GM23338 (cell line): ENCODE data around the gene ARHGEF17. TPM values are rescaled to one million over a fixed set of nuclear protein-coding genes. Genes with fewer than 3 reads are reported as not detected.

ENCODE experiments used
- ATAC-seq: fragments of 200-7000 bp; cut with Tn5 transposase; 3 replicates; pipeline ENCODE4 v1.9.1; 2020
- DNase-seq: peaks from one replicate; pipeline ENCODE4 v3.0.0-alpha.2; 2015; ENCODE audit warnings: low spot score
- H2AFZ ChIP-seq: fragments of 200-600 bp; sonication (generic); 2 replicates; pipeline ENCODE4 v1.8.0; 2016; ENCODE audit warnings: antibody characterized with exemption, mild to moderate bottlenecking, moderate library complexity
- H3F3A ChIP-seq: fragments of 200-600 bp; sonication (generic); replicated peaks from 2 replicates; pipeline ENCODE4 v1.8.0; 2017; ENCODE audit warnings: antibody characterized with exemption, mixed run types, low read depth
- H3K27ac ChIP-seq: fragments of 200-600 bp; sonication (generic); 2 replicates; pipeline ENCODE4 v1.6.1; 2016; ENCODE audit warnings: low read depth
- H3K27me3 ChIP-seq: fragments of 200-600 bp; sonication (generic); 2 replicates; pipeline ENCODE4 v1.8.0; 2016; ENCODE audit warnings: mild to moderate bottlenecking, mixed run types, moderate library complexity; ENCODE audit not compliant: insufficient read depth
- H3K36me3 ChIP-seq: fragments of 200-600 bp; sonication (generic); 2 replicates; pipeline ENCODE4 v1.8.0; 2016; ENCODE audit warnings: mild to moderate bottlenecking; ENCODE audit not compliant: insufficient read depth
- H3K4me1 ChIP-seq: fragments of 200-600 bp; sonication (generic); 2 replicates; pipeline ENCODE4 v1.8.0; 2016; ENCODE audit warnings: mild to moderate bottlenecking, moderate library complexity; ENCODE audit not compliant: insufficient read depth
- H3K4me2 ChIP-seq: fragments of 200-600 bp; sonication (generic); 2 replicates; pipeline ENCODE4 v1.7.1; 2017; ENCODE audit warnings: mixed run types
- H3K4me3 ChIP-seq: fragments of 200-600 bp; sonication (generic); 2 replicates; pipeline ENCODE4 v1.6.1; 2016; ENCODE audit warnings: mixed run types
- H3K79me2 ChIP-seq: fragments of 200-600 bp; sonication (generic); replicated peaks from 2 replicates; pipeline ENCODE4 v1.8.0; 2017; ENCODE audit warnings: mild to moderate bottlenecking; ENCODE audit not compliant: insufficient read depth
- H3K9me2 ChIP-seq: fragments of 200-600 bp; sonication (generic); 2 replicates; pipeline ENCODE4 v1.8.0; 2017; ENCODE audit not compliant: insufficient read depth
- H4K20me1 ChIP-seq: fragments of 200-600 bp; sonication (generic); replicated peaks from 2 replicates; pipeline ENCODE4 v1.8.0; 2017; ENCODE audit warnings: mild to moderate bottlenecking; ENCODE audit not compliant: insufficient read depth
- H3K27ac Mint-ChIP-seq: 2 replicates; pipeline ENCODE4 v1.8.0; 2020; ENCODE audit warnings: inconsistent platforms, mild to moderate bottlenecking, moderate library complexity, mixed read lengths
- H3K27me3 Mint-ChIP-seq: 3 replicates; pipeline ENCODE4 v1.8.0; 2022; ENCODE audit warnings: low read depth, mild to moderate bottlenecking, moderate library complexity, mixed read lengths, inconsistent platforms; ENCODE audit not compliant: insufficient read depth, poor library complexity
- H3K36me3 Mint-ChIP-seq: 3 replicates; pipeline ENCODE4 v1.8.0; 2021; ENCODE audit warnings: low read depth, mild to moderate bottlenecking, inconsistent platforms, moderate library complexity, mixed read lengths
- H3K4me1 Mint-ChIP-seq: 3 replicates; pipeline ENCODE4 v1.8.0; 2020; ENCODE audit warnings: mild to moderate bottlenecking, inconsistent platforms, mixed read lengths
- H3K4me3 Mint-ChIP-seq: 3 replicates; pipeline ENCODE4 v1.8.0; 2021; ENCODE audit warnings: moderate library complexity, mild to moderate bottlenecking, inconsistent platforms, mixed read lengths
- H3K9me3 Mint-ChIP-seq: 3 replicates; pipeline ENCODE4 v1.8.0; 2020; ENCODE audit warnings: moderate library complexity, mild to moderate bottlenecking, inconsistent platforms, mixed read lengths
- CREB1 ChIP-seq: fragments of 250-450 bp; sonication (Bioruptor Pico); IDR thresholded peaks from 2 replicates; pipeline ENCODE4 v1.5.0; 2020; ENCODE audit warnings: low read depth, mild to moderate bottlenecking, moderate library complexity
- EZH2 ChIP-seq: fragments of 200-600 bp; sonication (generic); IDR thresholded peaks from one replicate; pipeline ENCODE4 v1.8.0; 2017; ENCODE audit warnings: antibody characterized with exemption, mild to moderate bottlenecking, low read depth; ENCODE audit not compliant: unreplicated experiment
- EZH2phosphoT487 ChIP-seq: fragments of 200-600 bp; sonication (generic); IDR thresholded peaks from one replicate; pipeline ENCODE4 v1.8.1; 2018; ENCODE audit warnings: antibody characterized with exemption; ENCODE audit not compliant: unreplicated experiment
- JUNB ChIP-seq: IDR thresholded peaks from one replicate; pipeline ENCODE4 v1.6.1; 2016; ENCODE audit warnings: antibody characterized with exemption; ENCODE audit not compliant: unreplicated experiment
- NANOG ChIP-seq: IDR thresholded peaks from 2 replicates; pipeline ENCODE4 v1.6.1; 2016; ENCODE audit warnings: antibody characterized with exemption, borderline replicate concordance
- POLR2AphosphoS5 ChIP-seq: IDR thresholded peaks from 2 replicates; pipeline ENCODE4 v1.6.1; 2016; ENCODE audit warnings: antibody characterized with exemption, low read depth
- REST ChIP-seq: IDR thresholded peaks from one replicate; pipeline ENCODE4 v1.6.1; 2018; ENCODE audit warnings: antibody characterized with exemption; ENCODE audit not compliant: unreplicated experiment
- STAT1 ChIP-seq: IDR thresholded peaks from one replicate; pipeline ENCODE4 v1.6.1; 2016; ENCODE audit warnings: antibody characterized with exemption; ENCODE audit not compliant: unreplicated experiment
- ZNF114 ChIP-seq: fragments of 250-450 bp; sonication (Bioruptor Pico); IDR thresholded peaks from 2 replicates; pipeline ENCODE4 v1.5.0; 2020; ENCODE audit warnings: mild to moderate bottlenecking, moderate library complexity
- ZNF331 ChIP-seq: fragments of 250-450 bp; sonication (Bioruptor Pico); IDR thresholded peaks from 2 replicates; pipeline ENCODE4 v1.5.0; 2020; ENCODE audit warnings: low read depth, mild to moderate bottlenecking, moderate library complexity
- polyA plus RNA-seq: library from polyadenylated mRNA; unstranded; fragments of >200 nt; fragmentation: Nextera tagmentation; extraction: Ambion mirVana; gene quantifications from 2 replicates; pipeline ENCODE4 v1.2.1, GENCODE V29; 2016
- total RNA-seq: library from RNA; depleted of rRNA; stranded (reverse); fragments of >200 nt; shearing (Covaris generic); gene quantifications from 2 replicates; pipeline ENCODE4 v1.2.3, GENCODE V29; 2014
- TF ChIP-seq, protein P1 (sequence below): IDR thresholded peaks from 2 replicates; pipeline ENCODE4 v1.6.1; 2016; ENCODE audit warnings: antibody characterized with exemption

Gene ARHGEF17
- total and polyA plus RNA-seq, 2 experiments from 2014 or later = 2.9 to 15.0 TPM

GRCh38 chr11:73366265-73366610 is 58.2 kb downstream of the ARHGEF17 start (continued):
- TF ChIP-seq ZNF331 (CRISPR knock-in tag) = no peak
- TF ChIP-seq EZH2phosphoT487 = no peak
- TF ChIP-seq CREB1 (CRISPR knock-in tag) = no peak
- TF ChIP-seq REST = no peak
- no peak for TF ChIP-seq JUNB
- TF ChIP-seq EZH2 = no peak
- no peak for TF ChIP-seq ZNF114 (CRISPR knock-in tag)

DNA sequence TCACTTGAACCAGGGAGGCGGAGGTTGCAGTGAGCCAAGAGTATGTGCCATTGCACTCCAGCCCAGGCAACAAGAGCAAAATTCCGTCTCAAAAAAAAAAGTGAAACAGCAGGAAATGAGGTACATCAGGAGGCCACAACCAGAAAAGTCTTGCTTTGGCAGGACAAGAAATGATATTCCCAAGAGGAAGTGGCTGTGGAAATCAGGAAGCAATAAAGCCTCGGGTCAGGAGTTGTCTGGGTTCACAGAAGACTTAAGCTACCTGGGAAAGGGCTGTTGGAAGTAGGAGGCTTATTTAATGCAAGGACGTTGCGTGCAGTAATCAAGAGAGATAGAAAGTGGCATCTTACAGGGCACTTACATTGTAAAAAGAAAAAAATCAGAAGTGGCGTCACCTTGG is 58.9 kb downstream of the ARHGEF17 start:
- Mint-ChIP-seq H3K4me3 (no peak overlapping the region), H3K36me3 (no peaks in the 10 kb centered on the region), H3K4me1 (peaks cover 3% of the 10 kb centered on the region; the same call in 2 of the 3 replicates), H3K27me3 (peaks cover 10% of the 10 kb centered on the region), H3K27ac (no peak overlapping the region), H3K9me3 (no peaks in the 10 kb centered on the region)
- Histone ChIP-seq H3F3A (0 out of 2 replicates have a peak, but pooled peaks cover 4% of the 10 kb centered on the region), H3K27ac (no peak overlapping the region), H3K79me2 (no peaks in the 10 kb centered on the region), H4K20me1 (peaks cover 5% of the 10 kb centered on the region), H3K4me2 (no peak overlapping the region), H3K4me3 (no peak overlapping the region), H3K27me3 (no peaks in the 10 kb centered on the region), H3K9me2 (no peaks in the 10 kb centered on the region), H3K4me1 (no peaks in the 10 kb centered on the region), H3K36me3 (no peaks in the 10 kb centered on the region), H2AFZ (no peak overlapping the region)
- DNase-seq (no peak), ATAC-seq (no peak)
- TF ChIP-seq CREB1 (CRISPR knock-in tag) (no peak), NANOG (no peak)

GRCh38 chr11:73367482-73368024 is 59.5 kb downstream of the ARHGEF17 start:
- peaks cover 10% of the 10 kb centered on the region for H3K27me3 Mint-ChIP-seq
- 0 out of 2 replicates have a peak, but pooled peaks cover under 1% of the 10 kb centered on the region for H3F3A ChIP-seq
- peaks cover 2% of the 10 kb centered on the region; the same call in 2 of the 3 replicates for H3K4me1 Mint-ChIP-seq
- H3K27me3 ChIP-seq = no peaks in the 10 kb centered on the region
- H3K36me3 ChIP-seq = no peaks in the 10 kb centered on the region
- no peak for DNase-seq
- H3K27ac Mint-ChIP-seq = no peak overlapping the region
- H4K20me1 ChIP-seq = peaks cover 5% of the 10 kb centered on the region
- H3K27ac ChIP-seq = no peak overlapping the region
- no peaks in the 10 kb centered on the region for H3K9me3 Mint-ChIP-seq
- no peak overlapping the region for H3K4me2 ChIP-seq
- H3K9me2 ChIP-seq = no peaks in the 10 kb centered on the region
- H3K4me1 ChIP-seq = no peaks in the 10 kb centered on the region
- no peak overlapping the region for H3K4me3 ChIP-seq
- H3K36me3 Mint-ChIP-seq = no peaks in the 10 kb centered on the region
- no peaks in the 10 kb centered on the region for H3K79me2 ChIP-seq
- no peak for ATAC-seq
- H2AFZ ChIP-seq = no peak overlapping the region
- H3K4me3 Mint-ChIP-seq = no peak overlapping the region
- no peak for TF ChIP-seq STAT1
- no peak for TF ChIP-seq CREB1 (CRISPR knock-in tag)
- TF ChIP-seq NANOG = no peak
- no peak for TF ChIP-seq EZH2phosphoT487
- no peak for TF ChIP-seq POLR2AphosphoS5
- no peak for TF ChIP-seq JUNB
- no peak for TF ChIP-seq EZH2
- TF ChIP-seq ZNF114 (CRISPR knock-in tag) = no peak
- TF ChIP-seq, protein P1, sequence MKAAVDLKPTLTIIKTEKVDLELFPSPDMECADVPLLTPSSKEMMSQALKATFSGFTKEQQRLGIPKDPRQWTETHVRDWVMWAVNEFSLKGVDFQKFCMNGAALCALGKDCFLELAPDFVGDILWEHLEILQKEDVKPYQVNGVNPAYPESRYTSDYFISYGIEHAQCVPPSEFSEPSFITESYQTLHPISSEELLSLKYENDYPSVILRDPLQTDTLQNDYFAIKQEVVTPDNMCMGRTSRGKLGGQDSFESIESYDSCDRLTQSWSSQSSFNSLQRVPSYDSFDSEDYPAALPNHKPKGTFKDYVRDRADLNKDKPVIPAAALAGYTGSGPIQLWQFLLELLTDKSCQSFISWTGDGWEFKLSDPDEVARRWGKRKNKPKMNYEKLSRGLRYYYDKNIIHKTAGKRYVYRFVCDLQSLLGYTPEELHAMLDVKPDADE = no peak
- TF ChIP-seq REST = no peak
